CD4-positive, alpha-beta T cell treated with Interleukin-6 at 100 ng/mL for 8 hours (primary cell): ENCODE results near the gene GULP1.
"Not testable (repeated sequence)": the region's sequence is repeated elsewhere in the genome, so short reads cannot be mapped to it uniquely, and the experiment has no call there.

ENCODE experiments used
- DNase-seq: peaks from one replicate; pipeline ENCODE4 v3.0.0-alpha.2; 2020; ENCODE audit warnings: mixed read lengths, low spot score

The GULP1 gene

DNA sequence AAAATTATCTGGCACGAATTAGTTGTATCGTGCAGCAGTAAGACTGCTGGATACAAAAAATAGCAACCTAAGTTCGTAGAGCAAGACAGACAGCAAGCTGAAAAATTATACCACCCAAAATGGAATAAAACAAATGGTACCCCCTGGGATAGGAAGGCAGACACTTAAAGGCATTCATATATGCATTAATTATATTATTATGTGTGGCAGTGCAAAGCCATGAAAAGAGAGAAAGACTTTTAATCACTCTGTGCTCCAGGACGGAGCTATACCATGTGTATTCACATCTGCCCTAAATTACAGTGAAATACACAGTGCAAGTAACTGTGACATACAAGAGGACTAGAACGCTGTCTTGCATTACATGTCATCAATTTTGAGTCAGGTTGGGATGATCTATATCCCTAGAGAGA, 235.9 kb downstream of the GULP1 start:
- no peak for DNase-seq

GRCh38 chr2:188529710-188530109, 238.0 kb downstream of the GULP1 start:
- no peak for DNase-seq

DNA sequence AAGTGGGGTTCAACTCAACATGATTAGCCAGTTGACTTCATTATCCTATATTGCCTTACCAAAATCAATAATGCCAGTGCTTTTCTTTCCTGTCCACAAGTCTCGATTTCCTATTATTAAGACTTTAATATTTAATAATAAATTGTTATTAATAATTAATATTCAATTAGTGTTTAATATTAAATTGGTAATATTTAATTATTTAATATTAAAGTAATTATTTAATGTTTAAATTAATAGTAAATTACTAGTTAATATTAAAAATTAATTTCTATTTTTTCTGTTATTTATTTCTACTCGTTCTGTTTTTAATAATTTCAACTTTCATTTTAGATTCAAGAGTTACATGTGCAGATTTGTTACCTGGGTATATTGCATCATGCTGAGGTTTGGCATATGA, 243.2 kb downstream of the GULP1 start:
- DNase-seq = no peak

DNA sequence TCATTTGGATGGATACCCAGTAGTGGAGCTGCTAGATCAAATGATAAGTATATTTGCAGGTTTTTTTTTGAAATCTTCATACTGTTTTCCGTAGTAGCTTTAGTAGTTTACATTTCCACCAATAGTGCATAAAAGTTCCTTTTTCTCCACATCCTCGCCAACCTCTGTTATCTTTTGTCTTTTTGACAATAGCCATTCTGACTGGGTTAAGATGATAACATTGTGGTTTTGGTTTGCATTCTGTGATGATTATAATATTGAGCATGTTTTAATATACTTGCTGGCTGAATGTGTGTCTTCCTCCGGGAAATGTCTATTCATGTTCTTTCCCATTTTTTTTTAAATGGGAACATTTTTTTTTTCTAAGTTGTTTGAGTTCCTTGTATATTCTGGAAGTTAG, 260.0 kb downstream of the GULP1 start:
- DNase-seq = no peak

DNA sequence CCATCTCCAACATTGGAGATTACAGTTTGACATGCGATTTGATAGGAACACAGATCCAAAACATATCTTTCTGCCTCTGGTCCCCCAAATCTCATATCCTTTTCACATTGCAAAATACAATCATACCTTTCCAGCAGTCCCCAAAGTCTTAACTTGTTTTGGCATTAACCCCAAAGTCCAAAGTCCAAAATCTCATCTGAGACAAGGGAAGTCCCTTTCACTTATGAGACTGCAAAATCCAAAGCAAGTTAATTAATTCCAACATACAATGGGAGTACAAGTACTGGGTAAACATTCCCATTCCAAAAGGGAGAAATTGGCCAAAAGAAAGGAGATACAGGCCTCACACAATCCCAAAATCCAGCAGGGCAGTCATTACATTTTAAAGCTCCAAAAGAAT, 265.4 kb downstream of the GULP1 start:
- no peak for DNase-seq

GRCh38 chr2:188559455-188559854, 267.8 kb downstream of the GULP1 start:
- not testable (repeated sequence) for DNase-seq

GRCh38 chr2:188561473-188561979, 269.9 kb downstream of the GULP1 start:
- no peak for DNase-seq

GRCh38 chr2:188569431-188570165, 277.9 kb downstream of the GULP1 start:
- DNase-seq = no peak

DNA sequence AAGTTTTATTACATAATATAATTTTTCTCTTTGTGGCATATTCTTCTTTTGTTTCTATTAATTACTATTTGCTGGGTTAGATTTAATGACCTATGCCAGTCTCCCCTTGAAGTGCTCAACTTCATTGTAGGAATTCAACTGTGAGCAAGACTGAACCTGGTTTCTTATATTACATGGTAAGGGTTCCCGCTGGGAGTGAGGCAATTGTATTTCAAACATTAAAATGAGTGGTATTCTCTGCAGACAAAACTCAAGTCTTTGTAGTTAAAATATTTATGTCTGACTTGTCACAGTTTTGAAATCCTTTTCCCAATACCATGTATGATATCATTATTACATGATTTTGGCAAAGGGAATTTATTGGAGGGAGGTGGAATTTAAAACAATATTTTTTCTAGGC, 278.7 kb downstream of the GULP1 start:
- DNase-seq = no peak

DNA sequence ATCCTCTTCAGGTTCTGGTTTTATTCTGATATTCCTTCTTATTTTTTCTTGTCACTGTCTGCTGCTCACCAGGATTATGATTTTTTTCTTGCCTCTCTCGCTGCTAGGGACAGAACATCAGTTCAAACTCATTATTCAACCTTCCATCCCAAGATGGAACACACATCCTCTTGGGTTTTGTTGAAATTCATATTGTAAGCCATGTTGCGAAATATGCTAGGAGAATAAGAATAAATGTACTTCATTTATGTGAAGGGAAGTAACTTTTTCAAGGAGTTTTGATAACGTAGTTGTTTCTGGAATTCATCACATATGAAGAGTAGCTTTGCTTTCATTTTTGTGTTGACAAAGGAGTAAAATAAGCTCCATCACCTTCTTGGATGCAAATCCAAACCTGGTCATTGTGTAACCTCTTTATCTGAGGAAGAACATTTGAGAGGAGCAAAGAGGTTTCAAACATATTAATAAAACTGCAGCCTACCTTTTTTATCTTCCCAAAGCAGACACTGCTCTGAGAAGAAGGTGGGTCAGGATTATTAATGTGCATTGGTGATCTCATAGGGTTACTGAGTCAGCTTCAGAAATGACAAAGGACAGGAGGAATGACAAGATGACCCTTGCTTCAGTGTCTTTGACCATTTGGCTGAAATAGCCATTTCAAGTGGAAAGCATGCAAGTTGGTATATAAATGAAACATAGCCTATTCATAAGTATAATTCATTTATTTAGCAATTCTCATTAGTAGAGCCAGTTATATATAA, 280.0 kb downstream of the GULP1 start:
- no peak for DNase-seq

DNA sequence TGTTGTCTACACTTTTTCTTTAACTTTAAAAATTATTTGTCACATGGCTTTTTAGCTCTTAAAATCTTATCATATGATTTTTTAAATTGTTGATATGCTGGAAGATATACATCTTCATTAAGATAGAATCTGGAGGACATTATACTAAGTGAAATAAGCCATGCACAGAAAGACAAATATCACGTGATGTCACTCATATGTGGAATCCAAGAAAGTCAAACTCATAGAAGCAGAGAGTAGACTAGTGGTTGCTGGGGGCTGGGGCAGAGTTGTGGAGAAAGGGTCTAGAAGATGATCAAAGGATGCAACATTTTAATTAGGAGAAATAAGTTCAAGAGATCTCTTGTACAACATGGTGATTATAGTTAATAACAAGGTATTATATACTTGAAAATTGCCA, 280.9 kb downstream of the GULP1 start:
- no peak for DNase-seq

GRCh38 chr2:188573453-188573852, 281.8 kb downstream of the GULP1 start:
- DNase-seq = no peak

GRCh38 chr2:188576006-188576405, 284.3 kb downstream of the GULP1 start:
- DNase-seq = no peak

GRCh38 chr2:188576651-188577050, 285.0 kb downstream of the GULP1 start:
- DNase-seq = no peak

DNA sequence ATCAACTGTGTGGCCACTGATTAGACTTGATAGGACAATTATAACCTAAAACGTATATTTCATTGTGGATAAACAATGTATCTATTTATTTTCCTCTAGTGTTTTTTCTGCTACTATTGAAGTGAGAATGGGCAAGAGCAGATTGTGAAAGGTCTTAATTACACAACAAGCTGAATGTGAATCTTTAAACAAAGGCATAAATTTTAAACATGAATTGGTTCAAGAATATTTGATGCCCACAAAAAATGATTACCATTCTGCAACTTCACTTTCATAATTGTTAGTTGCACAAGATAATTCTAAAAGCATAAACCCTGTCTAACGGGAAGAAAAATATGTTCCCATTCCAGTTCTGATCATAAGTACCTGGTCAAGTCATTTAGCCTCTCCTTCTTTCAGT, 285.6 kb downstream of the GULP1 start:
- DNase-seq = no peak

- DNase-seq = no peak
Measured at GRCh38 chr2:188580738-188581137, 289.1 kb downstream of the GULP1 start.

DNA sequence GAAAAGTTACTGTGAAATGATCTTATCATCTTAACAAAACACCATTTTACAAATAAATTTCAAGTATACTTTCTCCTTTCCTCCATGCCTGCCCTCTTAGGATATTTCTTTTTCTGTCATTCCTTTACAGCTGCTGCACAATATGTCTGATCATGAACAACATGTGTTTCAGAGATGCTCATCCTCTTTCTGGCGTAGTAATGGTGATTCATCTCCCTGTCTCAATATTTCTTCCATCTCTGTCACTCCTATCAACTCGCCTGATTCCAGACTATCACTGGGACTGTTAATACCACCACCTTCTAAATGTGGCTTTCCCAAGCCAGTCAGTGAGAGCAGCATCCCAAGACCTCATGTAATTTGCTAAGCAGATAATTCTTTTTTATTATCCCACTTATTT, 290.5 kb downstream of the GULP1 start:
- no peak for DNase-seq

DNA sequence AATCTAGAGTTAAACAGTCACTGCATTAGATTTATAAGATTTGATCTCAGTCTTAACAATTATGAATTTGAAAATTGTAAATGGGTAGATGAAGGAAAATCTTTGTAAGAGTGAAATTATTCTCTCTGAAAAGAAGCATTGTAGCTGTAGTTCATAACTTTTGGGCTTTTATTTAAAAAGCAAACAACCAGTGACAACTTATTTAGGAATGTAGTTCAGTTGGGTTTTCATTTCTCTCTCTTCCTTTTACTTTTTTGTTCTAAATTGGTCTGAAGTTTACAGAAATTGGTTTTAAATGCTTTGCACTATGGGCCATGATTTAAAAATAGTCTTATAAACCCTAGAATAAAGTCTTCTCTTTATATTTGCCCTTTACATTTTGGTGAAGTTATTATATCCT, 296.6 kb downstream of the GULP1 start:
- no peak for DNase-seq

- DNase-seq = no peak
Measured at GRCh38 chr2:188596054-188596453, 304.4 kb downstream of the GULP1 start.

DNA sequence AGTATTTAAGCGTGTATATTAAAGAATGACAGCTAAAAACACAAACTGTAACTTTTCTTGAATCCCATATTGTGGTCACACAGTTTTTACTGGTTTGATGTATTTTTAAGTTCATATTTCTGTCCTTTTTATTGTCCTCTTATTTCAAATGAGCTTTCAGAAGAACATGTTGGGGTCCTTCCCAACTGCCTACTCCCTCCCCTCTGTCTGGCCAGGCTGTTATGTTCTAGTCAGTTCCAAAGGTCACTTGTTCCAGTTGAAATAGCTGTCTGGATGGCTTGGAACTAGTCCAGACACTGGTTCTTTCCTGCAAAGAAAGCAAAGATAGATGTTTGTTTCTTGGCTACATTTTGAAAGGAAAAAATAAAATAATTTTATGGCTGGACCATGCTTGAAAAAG, 306.9 kb downstream of the GULP1 start:
- no peak for DNase-seq

GRCh38 chr2:188599140-188599539, 307.5 kb downstream of the GULP1 start:
- DNase-seq = no peak

DNA sequence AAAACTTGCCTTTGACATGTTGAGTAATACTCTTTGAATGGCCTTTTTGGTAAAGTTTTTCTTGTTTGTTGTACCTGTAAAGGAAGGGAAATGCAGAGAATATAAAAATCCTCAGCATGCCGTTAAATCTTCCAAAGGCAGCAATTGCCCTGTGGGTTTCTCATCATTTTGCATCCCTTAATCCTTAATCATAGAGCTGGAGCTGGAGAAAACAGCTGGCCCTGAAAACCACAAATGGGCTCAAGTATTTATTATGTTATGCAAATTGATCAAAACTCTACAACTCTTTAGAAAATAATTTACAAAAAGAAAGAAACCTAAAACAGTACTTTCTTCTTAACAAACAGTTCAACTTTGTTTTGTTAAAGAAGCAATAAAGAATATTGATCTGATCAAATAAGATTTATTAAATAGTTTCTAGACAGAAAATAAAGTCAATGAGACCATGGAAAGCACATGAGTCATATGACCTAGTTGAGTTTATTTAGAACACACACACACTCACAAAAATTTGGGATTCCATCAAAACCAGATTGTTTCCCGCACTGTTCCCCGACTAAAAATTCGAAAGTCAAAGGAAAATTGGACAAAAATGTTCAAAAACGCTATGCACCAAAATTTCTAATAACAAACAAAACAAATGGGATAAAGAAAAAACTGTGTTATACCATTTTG, 309.0 kb downstream of the GULP1 start:
- DNase-seq = no peak

- no peak for DNase-seq
Measured at GRCh38 chr2:188601391-188601790, 309.7 kb downstream of the GULP1 start.
